DND-41 (cell line): ENCODE measurements around the gene GTF2H1.

Experiments
- ATAC-seq: fragments of 200-7000 bp; cut with Tn5 transposase; 3 replicates; pipeline ENCODE4 v1.9.1; 2021; ENCODE audit warnings: low read depth; ENCODE audit not compliant: insufficient read depth
- DNase-seq: peaks from one replicate; pipeline ENCODE4 v3.0.0-alpha.2; 2020
- H2AFZ ChIP-seq: 2 replicates; pipeline ENCODE4 v1.6.0; 2012; ENCODE audit warnings: low read depth, low read length
- H3K27ac ChIP-seq: 2 replicates; pipeline ENCODE4 v1.5.1; 2012; ENCODE audit warnings: low read length, inconsistent platforms
- H3K27me3 ChIP-seq: fragments of 200-600 bp; sonication (generic); 2 replicates; pipeline ENCODE4 v1.6.0; 2012; ENCODE audit warnings: low read length, mild to moderate bottlenecking, inconsistent platforms; ENCODE audit not compliant: insufficient read depth, poor library complexity
- H3K36me3 ChIP-seq: 2 replicates; pipeline ENCODE4 v1.5.1; 2012; ENCODE audit warnings: low read length, inconsistent platforms; ENCODE audit not compliant: insufficient read depth
- H3K4me1 ChIP-seq: 2 replicates; pipeline ENCODE4 v1.5.1; 2012; ENCODE audit warnings: mild to moderate bottlenecking, low read length; ENCODE audit not compliant: insufficient read depth
- H3K4me2 ChIP-seq: 2 replicates; pipeline ENCODE4 v1.6.0; 2012; ENCODE audit warnings: mild to moderate bottlenecking, moderate library complexity, low read length, inconsistent platforms; ENCODE audit not compliant: insufficient read depth
- H3K4me3 ChIP-seq, 2 experiments: fragments of 200-600 bp in 1 of 2; shearing (Covaris generic) in 1 of 2; 2 replicates each; pipeline ENCODE4 v1.5.1; 2012 to 2016; ENCODE audit warnings: inconsistent platforms in 2 of 2, low read length in 2 of 2, mild to moderate bottlenecking in 2 of 2, low read depth in 1 of 2, moderate library complexity in 1 of 2
- H3K79me2 ChIP-seq: 2 replicates; pipeline ENCODE4 v1.6.0; 2012; ENCODE audit warnings: low read length, inconsistent platforms; ENCODE audit not compliant: insufficient read depth
- H3K9ac ChIP-seq: 2 replicates; pipeline ENCODE4 v1.6.0; 2012; ENCODE audit warnings: low read depth, mild to moderate bottlenecking, inconsistent platforms, low read length, moderate library complexity
- H3K9me3 ChIP-seq: 2 replicates; pipeline ENCODE4 v1.5.1; 2012; ENCODE audit warnings: low read length, moderate library complexity, mild to moderate bottlenecking, inconsistent platforms; ENCODE audit not compliant: insufficient read depth, severe bottlenecking
- H4K20me1 ChIP-seq: 2 replicates; pipeline ENCODE4 v1.6.0; 2012; ENCODE audit warnings: low read length; ENCODE audit not compliant: insufficient read depth
- EZH2 ChIP-seq: IDR thresholded peaks from 3 replicates; pipeline ENCODE4 v1.6.1; 2012; ENCODE audit warnings: borderline replicate concordance, low read depth, mild to moderate bottlenecking, moderate library complexity, low read length, inconsistent platforms; ENCODE audit not compliant: severe bottlenecking
- TF ChIP-seq, protein P1 (sequence below): IDR thresholded peaks from 2 replicates; pipeline ENCODE4 v1.5.1; 2012; ENCODE audit warnings: borderline replicate concordance, low read length, moderate library complexity, mild to moderate bottlenecking; ENCODE audit not compliant: poor library complexity, severe bottlenecking; ENCODE audit errors: extremely low read depth

GTF2H1 gene

DNA sequence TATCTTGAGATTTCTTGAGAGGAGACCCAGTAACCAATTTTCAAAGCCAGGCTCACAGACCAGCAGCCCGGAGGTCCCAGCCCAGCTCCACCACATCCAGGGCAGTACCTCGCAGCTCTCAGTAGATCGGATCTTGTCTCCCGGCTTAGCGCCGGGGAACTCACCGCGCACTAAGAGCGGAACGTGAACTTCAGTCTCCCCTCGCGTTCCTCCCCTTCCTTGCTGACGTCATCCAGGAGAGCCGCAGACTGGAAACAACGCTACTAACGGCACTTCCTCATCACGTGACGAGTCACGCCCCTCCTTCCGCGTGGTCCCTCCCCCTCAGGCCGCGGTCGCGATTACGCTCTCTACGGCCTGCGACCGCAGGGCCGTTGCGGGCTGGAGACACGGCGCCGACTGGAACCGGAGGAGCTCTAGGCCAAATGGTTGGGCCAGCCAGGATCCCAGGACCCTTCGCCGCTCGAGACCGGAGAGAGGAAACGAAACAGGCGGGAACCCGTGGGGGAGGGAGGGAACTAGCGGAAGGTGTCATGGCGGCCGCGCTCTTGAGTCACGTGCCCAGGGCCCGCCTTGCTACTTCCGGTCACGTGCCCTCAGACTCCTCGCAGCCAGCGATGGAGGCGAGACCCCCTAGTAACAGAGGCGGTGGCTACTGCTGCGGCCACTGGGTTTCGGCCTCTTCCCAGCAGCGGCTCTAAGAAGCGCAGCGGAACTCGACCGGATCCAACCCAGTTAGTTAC, at the start of gene GTF2H1, which contains the start of gene HPS5:
Gene GTF2H1, plus strand, starts transcription at position 599 of the 743 bp plus-strand sequence. CDS start 10,508 bp downstream, outside the sequence.
Gene HPS5, minus strand, starts transcription at position 172 of the 743 bp plus-strand sequence. CDS start 4,282 bp downstream, outside the sequence.
- DNase-seq (peak; percentile 96), ATAC-seq (peak; percentile 89)
- Histone ChIP-seq H3K4me3 (peak within 1 kb of the TSS; percentile 57 to 68), H3K9me3 (no peaks in the 10 kb centered on the region), H4K20me1 (peaks cover 10% of the 10 kb centered on the region; the same call in 1 of the 2 replicates), H3K4me2 (peak within 1 kb of the TSS; percentile 95), H3K36me3 (peaks cover 25% of the 10 kb centered on the region), H3K27me3 (no peaks in the 10 kb centered on the region), H3K9ac (peak within 1 kb of the TSS; percentile 66), H3K4me1 (peaks cover 59% of the 10 kb centered on the region), H2AFZ (peak within 1 kb of the TSS; percentile 81), H3K79me2 (peaks cover 95% of the 10 kb centered on the region), H3K27ac (peak within 1 kb of the TSS; percentile 96)
- TF ChIP-seq, protein P1, sequence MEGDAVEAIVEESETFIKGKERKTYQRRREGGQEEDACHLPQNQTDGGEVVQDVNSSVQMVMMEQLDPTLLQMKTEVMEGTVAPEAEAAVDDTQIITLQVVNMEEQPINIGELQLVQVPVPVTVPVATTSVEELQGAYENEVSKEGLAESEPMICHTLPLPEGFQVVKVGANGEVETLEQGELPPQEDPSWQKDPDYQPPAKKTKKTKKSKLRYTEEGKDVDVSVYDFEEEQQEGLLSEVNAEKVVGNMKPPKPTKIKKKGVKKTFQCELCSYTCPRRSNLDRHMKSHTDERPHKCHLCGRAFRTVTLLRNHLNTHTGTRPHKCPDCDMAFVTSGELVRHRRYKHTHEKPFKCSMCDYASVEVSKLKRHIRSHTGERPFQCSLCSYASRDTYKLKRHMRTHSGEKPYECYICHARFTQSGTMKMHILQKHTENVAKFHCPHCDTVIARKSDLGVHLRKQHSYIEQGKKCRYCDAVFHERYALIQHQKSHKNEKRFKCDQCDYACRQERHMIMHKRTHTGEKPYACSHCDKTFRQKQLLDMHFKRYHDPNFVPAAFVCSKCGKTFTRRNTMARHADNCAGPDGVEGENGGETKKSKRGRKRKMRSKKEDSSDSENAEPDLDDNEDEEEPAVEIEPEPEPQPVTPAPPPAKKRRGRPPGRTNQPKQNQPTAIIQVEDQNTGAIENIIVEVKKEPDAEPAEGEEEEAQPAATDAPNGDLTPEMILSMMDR: no peak
- TF ChIP-seq EZH2: no peak

DNA sequence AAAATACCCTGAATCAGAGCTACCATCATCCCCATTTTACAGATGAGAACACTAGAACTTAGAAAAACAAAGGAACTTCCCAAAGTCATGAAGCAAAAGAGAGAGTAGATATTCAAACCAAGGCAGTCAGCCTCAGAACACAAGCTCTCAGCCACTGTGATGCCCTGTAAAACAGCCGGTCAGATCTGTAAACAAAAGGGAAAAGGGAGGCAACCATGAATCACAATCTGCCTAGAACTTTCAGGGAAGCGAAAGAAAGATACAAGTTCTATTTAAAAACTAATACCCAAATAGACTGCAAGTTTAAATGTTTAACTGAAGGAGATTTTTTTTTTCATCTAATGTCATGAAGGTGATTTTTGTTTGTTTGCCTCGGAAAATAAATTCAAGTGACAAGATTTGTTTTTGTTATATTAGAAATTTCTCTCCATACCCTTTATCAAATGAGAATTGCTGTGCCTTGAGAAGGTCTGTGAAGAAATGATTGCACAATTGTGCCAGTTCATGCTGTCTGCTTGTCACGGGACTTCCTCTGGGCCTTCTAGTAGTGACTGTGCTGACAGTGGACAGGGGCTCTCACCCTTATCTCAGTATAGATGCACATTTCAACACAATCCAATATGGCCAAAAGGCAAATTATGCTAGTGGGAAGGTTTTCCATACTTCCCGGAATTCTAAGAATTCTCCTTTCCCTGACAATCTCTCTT, 44.6 kb upstream of the GTF2H1 start:
- Histone ChIP-seq H3K27ac (no peak overlapping the region), H3K79me2 (no peaks in the 10 kb centered on the region), H3K36me3 (peaks cover 31% of the 10 kb centered on the region), H3K4me2 (no peak overlapping the region), H3K27me3 (no peaks in the 10 kb centered on the region), H2AFZ (no peak overlapping the region), H3K9ac (no peak overlapping the region), H3K4me3 (no peak overlapping the region), H3K9me3 (no peaks in the 10 kb centered on the region), H4K20me1 (no peaks in the 10 kb centered on the region), H3K4me1 (no peaks in the 10 kb centered on the region)
- ATAC-seq: no peak
- no peak for TF ChIP-seq EZH2
- TF ChIP-seq, protein P1: no peak
- DNase-seq: no peak

DNA sequence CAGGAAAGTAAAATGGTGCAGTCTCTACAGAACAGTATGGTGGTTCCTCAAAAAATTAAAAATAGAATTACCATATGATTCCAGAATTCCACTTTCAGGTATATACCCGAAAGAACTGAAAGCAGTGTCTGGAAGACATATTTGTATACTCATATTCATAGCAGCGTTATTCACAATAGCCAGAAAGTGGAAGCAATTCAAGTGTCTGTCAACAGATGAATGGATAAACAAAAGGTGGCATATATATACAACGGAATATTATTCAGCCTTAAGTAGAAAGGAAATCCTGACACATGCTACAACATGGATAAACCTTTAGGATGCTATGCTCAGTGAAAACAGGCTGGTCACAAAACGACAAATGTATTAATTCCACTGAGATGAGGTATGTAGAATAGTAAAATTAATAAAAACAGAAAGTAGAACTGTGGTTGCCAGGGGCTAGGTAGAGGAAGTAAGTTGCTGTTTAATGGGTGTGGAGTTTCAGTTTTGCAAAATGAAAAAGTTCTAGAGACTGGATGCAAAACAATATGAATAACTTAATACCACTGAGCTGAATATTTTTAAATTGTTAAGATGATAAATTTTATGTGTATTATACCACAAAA, 41.8 kb upstream of the GTF2H1 start:
- no peak overlapping the region for H3K4me3 ChIP-seq
- H3K4me1 ChIP-seq: no peaks in the 10 kb centered on the region
- no peak overlapping the region for H3K9ac ChIP-seq
- peaks cover 50% of the 10 kb centered on the region for H3K36me3 ChIP-seq
- no peaks in the 10 kb centered on the region for H3K79me2 ChIP-seq
- H4K20me1 ChIP-seq: no peaks in the 10 kb centered on the region
- H3K27me3 ChIP-seq: no peaks in the 10 kb centered on the region
- no peak overlapping the region for H3K27ac ChIP-seq
- ATAC-seq (no peak), DNase-seq (no peak)
- H3K9me3 ChIP-seq: no peaks in the 10 kb centered on the region
- no peak overlapping the region for H3K4me2 ChIP-seq
- TF ChIP-seq, protein P1: no peak
- TF ChIP-seq EZH2: no peak
- H2AFZ ChIP-seq: no peak overlapping the region
